ENCODE results near the gene NFYC. TPM values are rescaled to one million over a fixed set of nuclear protein-coding genes. Genes with fewer than 3 reads are reported as not detected.

NFYC gene
- total RNA-seq, 1 experiment from 2014 or later, result 51.0 TPM

- Histone ChIP-seq H3K36me3 (replicated peaks; ENCODE audit: control insufficient read depth, insufficient read depth, low read length) (no peaks in the 10 kb centered on the region), H3K4me3 (ENCODE audit: insufficient read depth, low read depth, low read length) (no peak overlapping the region), H3K27me3 (ENCODE audit: control insufficient read depth, insufficient read depth, low read length) (peaks cover 18% of the 10 kb centered on the region)
- DNase-seq, result no peak
These were observed 85.9 kb downstream of the NFYC start for GRCh38 chr1:40777224-40777970.

GRCh38 chr1:40780678-40781607 lies 89.4 kb downstream of the NFYC start:
- peaks cover 46% of the 10 kb centered on the region for H3K27me3 ChIP-seq (ENCODE audit: control insufficient read depth, insufficient read depth, low read length)
- no peak overlapping the region for H3K4me3 ChIP-seq (ENCODE audit: insufficient read depth, low read depth, low read length)
- H3K36me3 ChIP-seq (replicated peaks; ENCODE audit: control insufficient read depth, insufficient read depth, low read length), result no peaks in the 10 kb centered on the region
- DNase-seq, result no peak

GRCh38 chr1:40781608-40781971 lies 90.1 kb downstream of the NFYC start:
- Histone ChIP-seq H3K27me3 (ENCODE audit: control insufficient read depth, insufficient read depth, low read length) (peaks cover 51% of the 10 kb centered on the region), H3K4me3 (ENCODE audit: insufficient read depth, low read depth, low read length) (no peak overlapping the region), H3K36me3 (replicated peaks; ENCODE audit: control insufficient read depth, insufficient read depth, low read length) (no peaks in the 10 kb centered on the region)
- no peak for DNase-seq

- Histone ChIP-seq H3K36me3 (replicated peaks; ENCODE audit: control insufficient read depth, insufficient read depth, low read length) (no peaks in the 10 kb centered on the region), H3K27me3 (ENCODE audit: control insufficient read depth, insufficient read depth, low read length) (peaks cover 51% of the 10 kb centered on the region), H3K4me3 (ENCODE audit: insufficient read depth, low read depth, low read length) (peak overlapping the region; percentile 57)
- DNase-seq, result peak; percentile 83
These were observed 91.0 kb downstream of the NFYC start for GRCh38 chr1:40782371-40782956.

- Histone ChIP-seq H3K27me3 (ENCODE audit: control insufficient read depth, insufficient read depth, low read length) (peaks cover 51% of the 10 kb centered on the region), H3K36me3 (replicated peaks; ENCODE audit: control insufficient read depth, insufficient read depth, low read length) (no peaks in the 10 kb centered on the region), H3K4me3 (ENCODE audit: insufficient read depth, low read depth, low read length) (peak within 1 kb of the TSS; percentile 57)
- DNase-seq, result peak; percentile 95
These were observed 91.7 kb downstream of the NFYC start, which contains the start of gene KCNQ4 for GRCh38 chr1:40783001-40783905. Gene KCNQ4, plus strand, starts transcription at chr1:40783787. Its CDS starts 307 bp downstream, at chr1:40784094.

GRCh38 chr1:40784141-40784770 lies 92.8 kb downstream of the NFYC start:
- peaks cover 51% of the 10 kb centered on the region for H3K27me3 ChIP-seq (ENCODE audit: control insufficient read depth, insufficient read depth, low read length)
- peak; percentile 90 for DNase-seq
- no peaks in the 10 kb centered on the region for H3K36me3 ChIP-seq (replicated peaks; ENCODE audit: control insufficient read depth, insufficient read depth, low read length)
- H3K4me3 ChIP-seq (ENCODE audit: insufficient read depth, low read depth, low read length), result peak overlapping the region; percentile 57

GRCh38 chr1:40784771-40785151 lies 93.3 kb downstream of the NFYC start:
- no peaks in the 10 kb centered on the region for H3K36me3 ChIP-seq (replicated peaks; ENCODE audit: control insufficient read depth, insufficient read depth, low read length)
- H3K27me3 ChIP-seq (ENCODE audit: control insufficient read depth, insufficient read depth, low read length), result peaks cover 51% of the 10 kb centered on the region
- H3K4me3 ChIP-seq (ENCODE audit: insufficient read depth, low read depth, low read length), result no peak overlapping the region; the same call in 1 of the 2 replicates
- DNase-seq, result no peak

- no peak overlapping the region for H3K4me3 ChIP-seq (ENCODE audit: insufficient read depth, low read depth, low read length)
- peaks cover 51% of the 10 kb centered on the region for H3K27me3 ChIP-seq (ENCODE audit: control insufficient read depth, insufficient read depth, low read length)
- peak; percentile 32 for DNase-seq
- no peaks in the 10 kb centered on the region for H3K36me3 ChIP-seq (replicated peaks; ENCODE audit: control insufficient read depth, insufficient read depth, low read length)
These were observed 93.9 kb downstream of the NFYC start for GRCh38 chr1:40785446-40785845.

GRCh38 chr1:40786171-40786994 lies 94.9 kb downstream of the NFYC start:
- no peaks in the 10 kb centered on the region for H3K36me3 ChIP-seq (replicated peaks; ENCODE audit: control insufficient read depth, insufficient read depth, low read length)
- no peak overlapping the region for H3K4me3 ChIP-seq (ENCODE audit: insufficient read depth, low read depth, low read length)
- peak; percentile 43 for DNase-seq
- H3K27me3 ChIP-seq (ENCODE audit: control insufficient read depth, insufficient read depth, low read length), result peaks cover 43% of the 10 kb centered on the region

- peak; percentile 61 for DNase-seq
- peaks cover 36% of the 10 kb centered on the region for H3K27me3 ChIP-seq (ENCODE audit: control insufficient read depth, insufficient read depth, low read length)
- H3K36me3 ChIP-seq (replicated peaks; ENCODE audit: control insufficient read depth, insufficient read depth, low read length), result no peaks in the 10 kb centered on the region
- no peak overlapping the region for H3K4me3 ChIP-seq (ENCODE audit: insufficient read depth, low read depth, low read length)
These were observed 95.6 kb downstream of the NFYC start for GRCh38 chr1:40786995-40787705.

GRCh38 chr1:40787737-40788560 lies 96.4 kb downstream of the NFYC start:
- peaks cover 28% of the 10 kb centered on the region for H3K27me3 ChIP-seq (ENCODE audit: control insufficient read depth, insufficient read depth, low read length)
- H3K4me3 ChIP-seq (ENCODE audit: insufficient read depth, low read depth, low read length), result no peak overlapping the region
- peak; percentile 64 for DNase-seq
- H3K36me3 ChIP-seq (replicated peaks; ENCODE audit: control insufficient read depth, insufficient read depth, low read length), result no peaks in the 10 kb centered on the region
